ENCODE results near the gene CREB1. TPM values are rescaled to one million over a fixed set of nuclear protein-coding genes. Genes with fewer than 3 reads are reported as not detected.

CREB1 gene
- total RNA-seq, 4 donors from 2014 or later = 41.9 to 56.1 (median 51.9) TPM

DNA sequence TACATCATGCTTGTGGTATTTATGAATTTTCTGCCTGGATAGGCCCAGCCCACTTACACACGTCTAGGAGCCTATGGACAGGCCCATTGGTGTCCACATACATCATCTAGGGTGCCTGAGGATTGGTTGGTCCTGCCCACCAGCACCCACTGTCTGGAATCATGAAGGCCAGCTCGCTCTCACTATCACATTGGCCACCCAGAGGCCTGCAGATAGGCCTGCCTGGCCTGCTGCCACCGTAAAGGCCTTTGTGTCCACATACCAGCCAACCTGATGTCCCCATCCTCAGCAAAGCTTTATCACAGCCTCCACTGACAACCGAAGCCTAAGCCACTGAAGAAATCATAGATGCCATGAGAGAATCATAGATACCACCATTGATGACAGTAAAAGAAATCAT lies 55.2 kb downstream of the CREB1 start:
- TF ChIP-seq CTCF (IDR thresholded peaks at IDR 0.05) = no peak
- TF ChIP-seq POLR2A (IDR thresholded peaks at IDR 0.05) = no peak
- no peak for TF ChIP-seq EP300 (IDR thresholded peaks at IDR 0.05; ENCODE audit: low read depth)
- no peak for TF ChIP-seq POLR2AphosphoS5 (IDR thresholded peaks at IDR 0.05)
- in situ Hi-C loops (cut with MboI; ENCODE audit: low pct_ligation_motif_present in 1 of 4, low pct_unique_long_range_greater_than_20kb in 1 of 4, low sequenced_read_pairs in 3 of 4) = no loop called here
- Histone ChIP-seq H3K4me1 (no peaks in the 10 kb centered on the region), H3K27ac (no peak overlapping the region), H3K27me3 (no peaks in the 10 kb centered on the region), H3K9me3 (no peaks in the 10 kb centered on the region), H3K36me3 (peaks cover 0 to 42% (median 14%) of the 10 kb centered on the region in 4 donors), H3K4me3 (no peak overlapping the region)
- intact Hi-C loops (cut with DNase I; ENCODE audit: low total_unique reads) = no loop called here
- WGBS, 2 donors (ENCODE audit: low coverage in 1 of 2) = 86 to 100% methylated on average over 2 to 4 of the region's 4 CpGs
- DNase-seq = no peak

DNA sequence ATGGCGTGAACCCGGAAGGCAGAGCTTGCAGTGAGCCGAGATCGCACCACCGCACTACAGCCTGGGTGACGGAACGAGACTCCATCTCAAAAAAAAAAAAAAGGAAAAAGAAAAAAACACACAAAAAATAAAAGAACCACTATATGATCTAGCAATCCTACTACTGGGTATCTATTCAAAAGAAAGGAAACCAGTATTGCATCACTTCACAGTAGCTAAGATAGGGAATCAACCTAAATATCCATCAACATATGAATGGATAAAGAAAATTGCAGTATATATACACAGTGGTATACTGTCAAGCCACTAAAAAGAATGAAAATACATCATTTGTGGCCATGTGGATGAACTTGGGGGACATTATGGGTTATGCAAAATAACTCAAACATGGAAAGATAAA lies 57.5 kb downstream of the CREB1 start:
- no peak overlapping the region for H3K4me3 ChIP-seq
- TF ChIP-seq POLR2AphosphoS5 (IDR thresholded peaks at IDR 0.05) (no peak), EP300 (IDR thresholded peaks at IDR 0.05; ENCODE audit: low read depth) (no peak), POLR2A (IDR thresholded peaks at IDR 0.05) (no peak), CTCF (IDR thresholded peaks at IDR 0.05) (no peak)
- no peaks in the 10 kb centered on the region for H3K4me1 ChIP-seq
- peaks cover 4 to 6% of the 10 kb centered on the region in 2 donors for H3K9me3 ChIP-seq
- H3K27ac ChIP-seq = no peak overlapping the region
- in situ Hi-C loops (cut with MboI; ENCODE audit: low pct_ligation_motif_present in 1 of 4, low pct_unique_long_range_greater_than_20kb in 1 of 4, low sequenced_read_pairs in 3 of 4) = no loop called here
- DNase-seq = no peak
- intact Hi-C loops (cut with DNase I; ENCODE audit: low total_unique reads) = no loop called here
- peaks cover 0 to 43% (median 18%) of the 10 kb centered on the region in 4 donors for H3K36me3 ChIP-seq
- 98% methylated on average over 7 of the region's 7 CpGs; no CpG with 5 or more reads in 1 of the 2 donors for WGBS, 2 donors (ENCODE audit: low coverage in 1 of 2)
- no peaks in the 10 kb centered on the region for H3K27me3 ChIP-seq

GRCh38 chr2:207589143-207589542 lies 59.4 kb downstream of the CREB1 start:
- TF ChIP-seq EP300 (IDR thresholded peaks at IDR 0.05; ENCODE audit: low read depth) = no peak
- H3K36me3 ChIP-seq = peaks cover 0 to 43% (median 19%) of the 10 kb centered on the region in 4 donors

DNA sequence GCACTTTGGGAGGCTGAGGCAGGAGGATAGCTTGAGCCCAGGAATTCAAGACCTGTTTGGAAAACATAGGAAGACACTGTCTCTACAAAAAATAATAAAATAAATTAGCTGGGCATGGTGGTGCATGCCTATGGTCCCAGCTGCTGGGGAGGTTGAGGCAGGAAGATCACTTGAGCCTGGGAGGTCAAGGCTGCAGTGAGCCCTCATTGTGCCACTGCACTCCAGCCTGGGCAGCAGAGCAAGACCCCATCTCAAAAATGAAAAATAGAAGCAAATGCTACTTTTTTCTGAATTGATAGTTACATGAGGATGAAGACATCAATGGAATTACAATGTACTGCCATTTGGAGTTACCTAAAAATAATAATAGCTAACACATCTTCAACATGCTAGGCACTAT lies 63.5 kb downstream of the CREB1 start:
- no peak overlapping the region for H3K4me3 ChIP-seq
- peaks cover 0 to 27% (median 13%) of the 10 kb centered on the region in 4 donors for H3K36me3 ChIP-seq
- H3K27me3 ChIP-seq = no peaks in the 10 kb centered on the region
- H3K27ac ChIP-seq = no peak overlapping the region
- peaks cover 4 to 6% of the 10 kb centered on the region in 2 donors for H3K9me3 ChIP-seq
- DNase-seq = no peak
- TF ChIP-seq CTCF (IDR thresholded peaks at IDR 0.05) (no peak), POLR2AphosphoS5 (IDR thresholded peaks at IDR 0.05) (no peak), EP300 (IDR thresholded peaks at IDR 0.05; ENCODE audit: low read depth) (no peak), POLR2A (IDR thresholded peaks at IDR 0.05) (no peak)
- no peaks in the 10 kb centered on the region for H3K4me1 ChIP-seq
- in situ Hi-C loops (cut with MboI; ENCODE audit: low pct_ligation_motif_present in 1 of 4, low pct_unique_long_range_greater_than_20kb in 1 of 4, low sequenced_read_pairs in 3 of 4) = no loop called here
- intact Hi-C loops (cut with DNase I; ENCODE audit: low total_unique reads) = no loop called here

More at GRCh38 chr2:207589143-207589542, 59.4 kb downstream of the CREB1 start:
- H3K27me3 ChIP-seq = no peaks in the 10 kb centered on the region
- H3K4me3 ChIP-seq = no peak overlapping the region
- in situ Hi-C loops (cut with MboI; ENCODE audit: low pct_ligation_motif_present in 1 of 4, low pct_unique_long_range_greater_than_20kb in 1 of 4, low sequenced_read_pairs in 3 of 4) (no loop called here), intact Hi-C loops (cut with DNase I; ENCODE audit: low total_unique reads) (no loop called here)
- DNase-seq = no peak
- H3K9me3 ChIP-seq = peaks cover 4 to 6% of the 10 kb centered on the region in 2 donors
- H3K27ac ChIP-seq = no peak overlapping the region
- no peaks in the 10 kb centered on the region for H3K4me1 ChIP-seq

DNA sequence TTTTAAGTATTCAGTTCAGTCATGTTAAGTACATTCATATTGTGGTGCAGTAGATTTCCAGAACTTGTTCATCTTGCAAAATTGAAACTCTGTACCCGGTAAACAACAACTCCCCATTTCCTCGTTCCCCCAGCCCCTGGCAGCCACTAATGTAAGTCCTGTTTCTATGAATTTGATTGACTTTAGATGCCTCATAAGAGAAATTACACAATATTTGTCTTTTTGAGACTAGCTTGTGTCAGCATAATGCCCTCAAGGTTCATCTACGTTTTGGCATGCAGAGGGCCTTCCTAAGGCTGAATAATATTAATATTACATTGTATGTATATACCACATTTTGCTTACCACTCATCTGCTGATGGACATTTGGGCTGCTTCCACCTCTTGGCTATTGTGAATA lies 64.5 kb downstream of the CREB1 start:
- WGBS, 2 donors (ENCODE audit: low coverage in 1 of 2) = 72 to 73% methylated on average over 2 to 3 of the region's 3 CpGs
- H3K27ac ChIP-seq = no peak overlapping the region
- intact Hi-C loops (cut with DNase I; ENCODE audit: low total_unique reads) (no loop called here), in situ Hi-C loops (cut with MboI; ENCODE audit: low pct_ligation_motif_present in 1 of 4, low pct_unique_long_range_greater_than_20kb in 1 of 4, low sequenced_read_pairs in 3 of 4) (no loop called here)
- H3K9me3 ChIP-seq = peaks cover 4 to 6% of the 10 kb centered on the region in 2 donors
- no peak for TF ChIP-seq POLR2AphosphoS5 (IDR thresholded peaks at IDR 0.05)
- no peak for TF ChIP-seq POLR2A (IDR thresholded peaks at IDR 0.05)
- no peak for TF ChIP-seq EP300 (IDR thresholded peaks at IDR 0.05; ENCODE audit: low read depth)
- TF ChIP-seq CTCF (IDR thresholded peaks at IDR 0.05) = no peak
- DNase-seq = no peak
- H3K4me1 ChIP-seq = no peaks in the 10 kb centered on the region
- no peaks in the 10 kb centered on the region for H3K27me3 ChIP-seq
- peaks cover 0 to 27% (median 13%) of the 10 kb centered on the region in 4 donors for H3K36me3 ChIP-seq
- no peak overlapping the region for H3K4me3 ChIP-seq
